WERI-Rb-1 (cell line): ENCODE data around the gene GXYLT2.
"Not testable (repeated sequence)": the region's sequence is repeated elsewhere in the genome, so short reads cannot be mapped to it uniquely, and the experiment has no call there.

ENCODE experiments used
- DNase-seq: peaks from one replicate; pipeline ENCODE4 v3.0.0-alpha.2; 2020
- H3K27ac ChIP-seq: fragments of 250-450 bp; sonication (Bioruptor Pico); 2 replicates; pipeline ENCODE4 v1.5.1; 2020; ENCODE audit warnings: mild to moderate bottlenecking, moderate library complexity
- H3K27me3 ChIP-seq: fragments of 250-450 bp; sonication (Bioruptor Pico); 2 replicates; pipeline ENCODE4 v1.5.1; 2021; ENCODE audit warnings: mild to moderate bottlenecking, low read depth, moderate library complexity; ENCODE audit not compliant: insufficient read depth, severe bottlenecking
- H3K36me3 ChIP-seq: fragments of 250-450 bp; sonication (Bioruptor Pico); 2 replicates; pipeline ENCODE4 v1.5.1; 2020; ENCODE audit warnings: mild to moderate bottlenecking, moderate library complexity
- H3K4me3 ChIP-seq: 2 replicates; pipeline ENCODE4 v1.5.1; 2011; ENCODE audit warnings: low read depth, mild to moderate bottlenecking, control low read depth, low read length
- H3K9me3 ChIP-seq: fragments of 250-450 bp; sonication (Bioruptor Pico); 2 replicates; pipeline ENCODE4 v1.5.1; 2021; ENCODE audit warnings: mild to moderate bottlenecking, moderate library complexity; ENCODE audit not compliant: severe bottlenecking
- CTCF ChIP-seq: IDR thresholded peaks from 2 replicates; pipeline ENCODE4 v1.5.1; 2011; ENCODE audit warnings: low read depth, mild to moderate bottlenecking, control low read depth, inconsistent platforms, low read length

GXYLT2 gene

DNA sequence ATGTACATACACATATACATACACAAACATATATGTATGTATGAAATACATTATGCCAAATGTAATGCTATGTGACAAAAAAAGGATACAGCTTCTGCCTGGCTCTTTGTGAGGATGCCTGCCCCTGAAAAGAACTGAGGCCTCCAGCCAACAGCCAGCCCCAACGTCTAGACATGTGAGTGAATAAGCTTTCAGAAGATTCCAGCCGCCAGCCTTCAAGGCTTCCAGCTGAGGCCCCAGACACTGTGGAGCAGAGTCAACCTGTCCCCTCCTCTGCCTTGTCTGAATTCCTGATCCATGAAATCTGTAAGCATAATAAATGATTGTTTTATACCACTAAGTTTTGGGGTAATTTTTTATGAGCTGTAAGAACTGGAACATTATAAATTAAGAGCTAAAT is 24.7 kb downstream of the GXYLT2 start:
- no peak for DNase-seq
- no peaks in the 10 kb centered on the region; the same call in 1 of the 2 replicates for H3K36me3 ChIP-seq
- H3K9me3 ChIP-seq: no peaks in the 10 kb centered on the region
- H3K27ac ChIP-seq: no peak overlapping the region
- TF ChIP-seq CTCF: no peak
- no peaks in the 10 kb centered on the region for H3K27me3 ChIP-seq
- no peak overlapping the region for H3K4me3 ChIP-seq

DNA sequence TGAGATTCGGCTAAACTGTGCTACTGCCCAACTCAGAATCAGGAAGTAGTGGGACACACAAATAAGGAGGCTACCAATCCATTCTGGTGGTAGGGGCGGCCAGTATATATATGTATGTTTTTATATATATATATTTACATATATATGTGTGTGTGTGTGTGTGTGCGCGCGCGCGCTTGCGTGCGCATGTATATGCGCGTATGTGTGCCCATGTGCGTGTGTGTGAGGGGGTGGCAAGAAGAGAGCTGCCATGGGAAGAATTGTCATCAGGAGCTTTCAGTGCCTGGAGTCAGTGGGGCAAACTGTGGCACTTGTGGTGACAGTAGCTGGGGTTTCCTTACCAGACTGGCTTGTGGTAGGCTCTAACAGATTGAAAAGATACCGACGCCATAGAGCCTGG is 26.5 kb downstream of the GXYLT2 start:
- no peaks in the 10 kb centered on the region for H3K9me3 ChIP-seq
- H3K27ac ChIP-seq: no peak overlapping the region
- no peak for TF ChIP-seq CTCF
- no peaks in the 10 kb centered on the region for H3K27me3 ChIP-seq
- no peak overlapping the region for H3K4me3 ChIP-seq
- no peak for DNase-seq
- H3K36me3 ChIP-seq: no peaks in the 10 kb centered on the region; the same call in 1 of the 2 replicates

DNA sequence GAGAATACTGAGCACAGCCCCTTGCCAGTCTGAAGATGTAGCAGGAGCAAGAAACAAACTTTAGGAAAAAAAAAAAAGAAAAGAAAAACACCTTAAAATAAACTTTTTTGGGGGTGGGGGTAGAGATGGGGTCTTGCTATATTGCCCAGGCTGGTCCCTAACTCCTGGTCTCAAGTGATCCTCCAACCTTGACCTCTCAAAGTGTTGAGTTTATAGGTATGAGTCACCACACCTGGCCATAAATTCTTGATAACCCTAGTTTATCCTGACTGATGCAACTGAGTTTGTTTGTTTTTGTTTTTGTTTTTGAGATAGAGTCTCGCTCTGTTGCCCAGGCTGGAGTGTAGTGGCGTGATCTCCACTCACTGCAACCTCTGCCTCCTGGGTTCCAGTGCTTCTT is 28.4 kb downstream of the GXYLT2 start:
- H3K27me3 ChIP-seq: no peaks in the 10 kb centered on the region
- no peak overlapping the region for H3K4me3 ChIP-seq
- DNase-seq: no peak
- TF ChIP-seq CTCF: no peak
- H3K9me3 ChIP-seq: no peaks in the 10 kb centered on the region
- H3K27ac ChIP-seq: no peak overlapping the region
- H3K36me3 ChIP-seq: no peaks in the 10 kb centered on the region; the same call in 1 of the 2 replicates

DNA sequence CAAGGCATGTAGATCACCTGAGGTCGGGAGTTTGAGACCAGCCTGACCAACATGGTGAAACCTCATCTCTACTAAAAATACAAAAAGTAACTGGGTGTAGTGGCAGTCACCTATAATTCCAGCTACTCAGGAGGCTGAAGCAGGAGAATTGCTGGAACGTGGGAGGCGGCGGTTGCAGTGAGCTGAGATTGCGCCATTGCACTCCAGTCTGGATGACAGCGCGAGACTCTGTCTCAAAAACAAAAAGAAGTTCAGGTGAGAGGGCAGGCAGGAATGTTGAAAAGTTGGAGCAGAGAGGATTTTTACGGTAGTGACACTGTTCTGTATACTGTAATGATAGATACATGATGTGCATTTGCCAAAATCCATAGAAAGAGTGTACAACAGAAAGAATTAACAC is 31.7 kb downstream of the GXYLT2 start:
- no peak for TF ChIP-seq CTCF
- Histone ChIP-seq H3K27me3 (no peaks in the 10 kb centered on the region), H3K27ac (no peak overlapping the region), H3K36me3 (no peaks in the 10 kb centered on the region; the same call in 1 of the 2 replicates), H3K4me3 (no peak overlapping the region), H3K9me3 (no peaks in the 10 kb centered on the region)
- no peak for DNase-seq

- no peak overlapping the region for H3K27ac ChIP-seq
- H3K36me3 ChIP-seq: no peaks in the 10 kb centered on the region; the same call in 1 of the 2 replicates
- H3K9me3 ChIP-seq: no peaks in the 10 kb centered on the region
- DNase-seq: no peak
- H3K4me3 ChIP-seq: no peak overlapping the region
- TF ChIP-seq CTCF: no peak; the same call in 1 of the 2 replicates
- H3K27me3 ChIP-seq: no peaks in the 10 kb centered on the region
Observed at GRCh38 chr3:72924055-72924454, 36.2 kb downstream of the GXYLT2 start.

DNA sequence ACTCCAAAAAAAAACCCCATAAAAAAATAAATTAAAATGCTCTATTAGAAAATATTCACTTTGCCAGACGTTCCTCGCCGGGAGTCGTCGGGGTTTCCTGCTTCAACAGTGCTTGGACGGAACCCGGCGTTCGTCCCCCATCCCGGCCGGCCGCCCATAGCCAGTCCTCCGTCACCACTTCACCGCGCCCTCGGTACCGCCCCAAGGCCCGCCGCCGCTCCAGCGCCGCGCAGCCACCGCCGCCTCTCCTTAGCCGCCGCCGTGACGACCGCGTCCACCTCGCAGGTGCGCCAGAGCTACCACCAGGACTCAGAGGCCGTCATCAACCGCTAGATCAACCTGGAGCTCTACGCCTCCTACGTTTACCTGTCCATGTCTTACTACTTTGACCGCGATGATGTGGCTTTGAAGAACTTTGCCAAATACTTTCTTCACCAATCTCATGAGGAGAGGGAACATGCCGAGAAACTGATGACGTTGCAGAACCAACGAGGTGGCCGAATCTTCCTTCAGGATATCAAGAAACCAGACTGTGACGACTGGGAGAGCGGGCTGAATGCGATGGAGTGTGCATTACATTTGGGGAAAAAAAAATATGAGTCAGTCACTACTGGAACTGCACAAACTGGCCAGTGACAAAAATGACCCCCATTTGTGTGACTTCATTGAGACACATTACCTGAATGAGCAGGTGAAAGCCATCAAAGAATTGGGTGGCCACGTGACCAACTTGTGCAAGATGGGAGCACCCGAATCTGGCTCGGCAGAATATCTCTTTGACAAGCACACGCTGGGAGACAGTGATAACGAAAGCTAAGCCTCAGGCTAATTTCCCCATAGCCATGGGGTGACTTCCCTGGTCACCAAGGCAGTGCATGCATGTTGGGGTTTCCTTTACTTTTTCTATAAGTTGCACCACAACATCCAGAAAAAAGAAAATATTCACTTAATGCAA is 41.2 kb downstream of the GXYLT2 start:
- DNase-seq, H3K36me3 ChIP-seq, H3K27me3 ChIP-seq: not testable (repeated sequence)

More for the DNA sequence above, 41.2 kb downstream of the GXYLT2 start:
- not testable (repeated sequence) for H3K9me3 ChIP-seq, H3K4me3 ChIP-seq, H3K27ac ChIP-seq
